Gastroesophageal sphincter (tissue), 3 donors: Measurements from ENCODE around the gene TMEM114.

ENCODE experiments used
- EP300 ChIP-seq: sonication (generic); formaldehyde crosslinking; IDR thresholded peaks from one replicate; pipeline ENCODE4 v1.6.1; 2017; ENCODE audit warnings: antibody characterized with exemption, mild to moderate bottlenecking
- POLR2A ChIP-seq, 2 donors: fragments of 450-650 bp; IDR thresholded peaks; one replicate each; pipeline ENCODE4 v1.6.1; 2017; ENCODE audit warnings: antibody characterized with exemption in 2 of 2, mild to moderate bottlenecking in 2 of 2, moderate library complexity in 1 of 2
- TF ChIP-seq, protein P1 (sequence below), 4 experiments: fragments of 200-600 bp in 2 of 4; fragments of 450-650 bp in 2 of 4; sonication (generic) in 1 of 4; IDR thresholded peaks; one replicate each; pipeline ENCODE4 v1.5.1; 2017 to 2019; ENCODE audit warnings: antibody characterized with exemption in 4 of 4, mild to moderate bottlenecking in 2 of 4, moderate library complexity in 2 of 4

DNA sequence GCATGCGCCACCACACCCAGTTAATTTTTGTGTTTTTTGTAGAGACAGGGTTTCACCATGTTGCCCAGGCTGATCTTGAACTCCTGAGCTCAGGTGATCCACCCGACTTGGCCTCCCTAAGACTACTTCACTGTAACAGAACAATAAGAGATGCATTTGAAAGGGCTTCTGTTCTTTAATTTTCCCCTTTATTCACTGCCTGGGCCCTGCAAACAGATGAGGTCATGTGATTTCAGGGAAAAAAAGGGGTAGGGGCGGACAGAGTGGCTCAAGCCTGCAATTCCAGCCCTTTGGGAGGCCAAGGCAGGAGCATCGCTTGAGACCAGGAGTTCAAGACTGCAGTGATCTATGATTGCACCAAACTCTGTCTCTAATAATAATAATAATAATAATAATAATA lies 36.3 kb downstream of the TMEM114 start:
- no peak for TF ChIP-seq EP300
- TF ChIP-seq, protein P1, sequence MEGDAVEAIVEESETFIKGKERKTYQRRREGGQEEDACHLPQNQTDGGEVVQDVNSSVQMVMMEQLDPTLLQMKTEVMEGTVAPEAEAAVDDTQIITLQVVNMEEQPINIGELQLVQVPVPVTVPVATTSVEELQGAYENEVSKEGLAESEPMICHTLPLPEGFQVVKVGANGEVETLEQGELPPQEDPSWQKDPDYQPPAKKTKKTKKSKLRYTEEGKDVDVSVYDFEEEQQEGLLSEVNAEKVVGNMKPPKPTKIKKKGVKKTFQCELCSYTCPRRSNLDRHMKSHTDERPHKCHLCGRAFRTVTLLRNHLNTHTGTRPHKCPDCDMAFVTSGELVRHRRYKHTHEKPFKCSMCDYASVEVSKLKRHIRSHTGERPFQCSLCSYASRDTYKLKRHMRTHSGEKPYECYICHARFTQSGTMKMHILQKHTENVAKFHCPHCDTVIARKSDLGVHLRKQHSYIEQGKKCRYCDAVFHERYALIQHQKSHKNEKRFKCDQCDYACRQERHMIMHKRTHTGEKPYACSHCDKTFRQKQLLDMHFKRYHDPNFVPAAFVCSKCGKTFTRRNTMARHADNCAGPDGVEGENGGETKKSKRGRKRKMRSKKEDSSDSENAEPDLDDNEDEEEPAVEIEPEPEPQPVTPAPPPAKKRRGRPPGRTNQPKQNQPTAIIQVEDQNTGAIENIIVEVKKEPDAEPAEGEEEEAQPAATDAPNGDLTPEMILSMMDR (IDR thresholded peaks at IDR 0.05) = no peak
- no peak for TF ChIP-seq POLR2A (IDR thresholded peaks at IDR 0.05)
